Astrocyte of the hippocampus (primary cell): ENCODE data around the gene TRPM7.

ENCODE experiments used
- DNase-seq: peaks from one replicate; pipeline ENCODE4 v3.0.0; 2011; ENCODE audit warnings: low read depth, low spot score

The TRPM7 gene

GRCh38 chr15:50563756-50564155 is 122.8 kb downstream of the TRPM7 start:
- DNase-seq = no peak

GRCh38 chr15:50562735-50563640 is 123.6 kb downstream of the TRPM7 start:
- peak; percentile 70 for DNase-seq

- no peak for DNase-seq
Measured at GRCh38 chr15:50558012-50558411, 128.6 kb downstream of the TRPM7 start.

GRCh38 chr15:50556642-50557371 is 129.8 kb downstream of the TRPM7 start:
- no peak for DNase-seq

- DNase-seq = no peak
Measured at GRCh38 chr15:50552238-50552637, 134.4 kb downstream of the TRPM7 start.

- DNase-seq = no peak
Measured at GRCh38 chr15:50549326-50549725, 137.3 kb downstream of the TRPM7 start.

GRCh38 chr15:50546566-50546965 is 140.0 kb downstream of the TRPM7 start, which contains the start of gene USP50:
Gene USP50, minus strand, starts transcription at chr15:50546666. Its CDS starts 141 bp downstream, at chr15:50546525.
- no peak for DNase-seq

GRCh38 chr15:50544368-50544767 is 142.2 kb downstream of the TRPM7 start:
- DNase-seq = no peak

GRCh38 chr15:50543556-50543955 is 143.0 kb downstream of the TRPM7 start:
- peak; percentile 8 for DNase-seq

- no peak for DNase-seq
Measured at GRCh38 chr15:50542887-50543210, 143.7 kb downstream of the TRPM7 start.

- no peak for DNase-seq
Measured at GRCh38 chr15:50531766-50532165, 154.8 kb downstream of the TRPM7 start.

GRCh38 chr15:50531163-50531562 is 155.4 kb downstream of the TRPM7 start:
- no peak for DNase-seq

- no peak for DNase-seq
Measured at GRCh38 chr15:50523851-50524251, 162.7 kb downstream of the TRPM7 start.

- no peak for DNase-seq
Measured at GRCh38 chr15:50519740-50520425, 166.7 kb downstream of the TRPM7 start.

GRCh38 chr15:50513001-50513400 is 173.6 kb downstream of the TRPM7 start:
- no peak for DNase-seq
